Heart left ventricle (tissue), 16 donors: Measurements from ENCODE around the gene NEK10. TPM values are rescaled to one million over a fixed set of nuclear protein-coding genes. Genes with fewer than 3 reads are reported as not detected.
A peak's percentile ranks its signal among the peaks of the same experiment; 100 is the strongest.

Experiments used
- ATAC-seq, 4 donors: fragments of 200-7000 bp; cut with Tn5 transposase; one replicate each; pipeline ENCODE4 v1.9.1; 2020 to 2022; ENCODE audit warnings: moderate library complexity in 4 of 4, mild to moderate bottlenecking in 3 of 4, moderate number of reproducible peaks in 1 of 4
- DNase-seq, 5 donors: peaks; one replicate each; pipeline ENCODE4 v3.0.0-alpha.2; 2020
- H3K27ac ChIP-seq, 12 donors: fragments of 200-600 bp; sonication (generic) in 4 of 12; one replicate each; pipeline versions ENCODE4 v1.5.0 to v1.8.0; 2016 to 2022; ENCODE audit warnings: mild to moderate bottlenecking in 2 of 12
- H3K27me3 ChIP-seq, 9 donors: fragments of 200-600 bp; sonication (generic) in 2 of 9; one replicate each; pipeline versions ENCODE4 v1.5.1 to v1.8.0; 2016 to 2022; ENCODE audit warnings: mild to moderate bottlenecking in 3 of 9
- H3K36me3 ChIP-seq, 9 donors: fragments of 200-600 bp; sonication (generic) in 2 of 9; one replicate each; pipeline versions ENCODE4 v1.5.0 to v1.8.0; 2018 to 2022; ENCODE audit warnings: mild to moderate bottlenecking in 2 of 9
- H3K4me1 ChIP-seq, 12 donors: fragments of 200-600 bp; sonication (generic) in 4 of 12; one replicate each; pipeline versions ENCODE4 v1.5.0 to v1.8.0; 2016 to 2022; ENCODE audit warnings: mild to moderate bottlenecking in 3 of 12
- H3K4me3 ChIP-seq, 12 donors: fragments of 200-600 bp; sonication (generic) in 4 of 12; one replicate each; pipeline versions ENCODE4 v1.5.0 to v1.8.0; 2017 to 2022; ENCODE audit warnings: mild to moderate bottlenecking in 9 of 12, moderate library complexity in 4 of 12
- H3K9me3 ChIP-seq, 12 donors: fragments of 200-600 bp; sonication (generic) in 4 of 12; one replicate each; pipeline versions ENCODE4 v1.5.0 to v1.8.0; 2016 to 2022; ENCODE audit warnings: mild to moderate bottlenecking in 1 of 12
- POLR2A ChIP-seq, 2 donors: fragments of 450-650 bp; IDR thresholded peaks; one replicate each; pipeline ENCODE4 v1.6.1; 2017; ENCODE audit warnings: antibody characterized with exemption in 2 of 2, mild to moderate bottlenecking in 2 of 2, moderate library complexity in 2 of 2
- WGBS, 4 donors: extraction: QIAGEN DNeasy Blood & Tissue Kit in 2 of 4; methylation state at CpG; one replicate each; pipeline versions ENCODE4 v1.1.5 to v1.1.7; 2013 to 2018; 5-methylcytosine and 5-hydroxymethylcytosine counted together
- intact Hi-C, 10 donors: fragments of 100-400 bp; cut with DNase I; formaldehyde crosslinking; loops; one replicate each; pipeline versions ENCODE4 v1.11.1 to v1.14.2; 2022
- polyA plus RNA-seq, 2 donors: library from polyadenylated mRNA; stranded (reverse); fragments of 200-250 nt; gene quantifications; one replicate each; pipeline ENCODE4 v1.2.3, GENCODE V29; 2013
- total RNA-seq, 9 donors: library from RNA; depleted of rRNA in 2 of 9; stranded (reverse); fragments of >200 nt in 2 of 9; fragmentation: NEBNext Ultra II Directional in 3 of 9; extraction: Animal tissue kit (Norgen Biotek cat#: 25700) in 3 of 9; gene quantifications; one replicate each; pipeline versions ENCODE4 v1.1.0 to v1.2.4, GENCODE V29; 2016 to 2023
- TF ChIP-seq, protein P1 (sequence below), 12 donors: fragments of 200-600 bp; sonication (generic) in 4 of 12; IDR thresholded peaks; one replicate each; pipeline versions ENCODE4 v1.5.0 to v1.8.0; 2018 to 2022; ENCODE audit warnings: antibody characterized with exemption in 12 of 12, mild to moderate bottlenecking in 5 of 12
- donor health status: ischemic (EF 13 %, LVEDD 7.1; RV severe dilation, severe dysfunction).
- donor health status: healthy with polysubstance abuse.
- donor health status: DM: no; HTN: yes; CAD: no.
- donor health status: DM: no; HTN: no; CAD: no.
- donor health status: ischemic (EF 25% LVEDD 6.9; RV normal size, moderate dysfunction).
- donor health status: ischemic (EF 25% LVEDD 5.7; RV mildly dilated, moderate dysfunction).
- donor health status: healthy.
- donor health status: DM: yes; HTN: yes; CAD: no.
- donor health status: ischemic (EF 35%, LVEDD 5.7; RV mildly dilated, moderate dysfunction).
- donor health status: nonischemic (EF 11% LVEDD 7.7; RV severe dilation, severe dysfunction).
- donor health status: DM: yes; HTN: yes; CAD: no.
- donor health status: PGD.
- donor health status: ischemic (EF 29% LVEDD 5.4; RV normal size, mild dysfunction).
- donor health status: nonischemic (EF 23%, LVEDD 6.1; RV moderate dilation, normal function).

Gene NEK10
- total and polyA plus RNA-seq, 11 donors = 0.72 to 22.5 (median 7.1) TPM

DNA sequence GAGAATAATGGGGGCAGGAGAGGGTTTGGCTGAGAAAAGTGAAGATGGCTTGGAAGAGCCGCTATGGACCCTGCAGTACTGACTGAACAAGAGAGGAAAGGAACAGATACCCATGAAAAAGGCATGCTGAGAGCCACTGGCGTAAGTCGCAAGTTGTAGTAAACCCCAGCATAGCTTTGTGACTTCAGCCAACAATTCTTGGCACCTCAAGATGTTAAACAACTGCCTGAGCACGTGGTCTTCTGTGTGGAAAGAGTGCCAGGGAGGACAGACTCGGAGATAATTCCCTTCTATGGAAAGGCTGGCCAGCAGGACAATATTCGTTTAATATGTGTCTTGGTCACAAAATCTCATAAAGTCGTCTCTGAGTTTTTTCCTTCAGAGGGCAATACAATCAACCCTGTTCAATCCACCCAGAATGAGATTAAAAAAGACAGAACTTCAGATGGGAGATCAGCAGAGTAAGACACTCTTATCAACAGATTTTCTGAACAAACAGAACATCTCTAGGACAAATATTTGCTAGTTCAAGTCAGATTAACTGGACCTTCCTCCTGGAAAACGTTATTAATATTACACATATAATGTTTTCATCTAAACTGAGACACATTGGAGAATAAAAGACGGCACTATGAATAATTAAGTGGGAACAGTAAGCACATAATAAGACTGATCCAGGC lies 49.2 kb downstream of the NEK10 start:
- intact Hi-C loops = loop anchor here in 3 of 10 donors (5.0 to 10.0 kb wide), 3 partner anchors 142 to 365 kb away; no protein-coding TSS in a partner anchor
- TF ChIP-seq POLR2A (IDR thresholded peaks at IDR 0.05) = no peak
- TF ChIP-seq, protein P1, sequence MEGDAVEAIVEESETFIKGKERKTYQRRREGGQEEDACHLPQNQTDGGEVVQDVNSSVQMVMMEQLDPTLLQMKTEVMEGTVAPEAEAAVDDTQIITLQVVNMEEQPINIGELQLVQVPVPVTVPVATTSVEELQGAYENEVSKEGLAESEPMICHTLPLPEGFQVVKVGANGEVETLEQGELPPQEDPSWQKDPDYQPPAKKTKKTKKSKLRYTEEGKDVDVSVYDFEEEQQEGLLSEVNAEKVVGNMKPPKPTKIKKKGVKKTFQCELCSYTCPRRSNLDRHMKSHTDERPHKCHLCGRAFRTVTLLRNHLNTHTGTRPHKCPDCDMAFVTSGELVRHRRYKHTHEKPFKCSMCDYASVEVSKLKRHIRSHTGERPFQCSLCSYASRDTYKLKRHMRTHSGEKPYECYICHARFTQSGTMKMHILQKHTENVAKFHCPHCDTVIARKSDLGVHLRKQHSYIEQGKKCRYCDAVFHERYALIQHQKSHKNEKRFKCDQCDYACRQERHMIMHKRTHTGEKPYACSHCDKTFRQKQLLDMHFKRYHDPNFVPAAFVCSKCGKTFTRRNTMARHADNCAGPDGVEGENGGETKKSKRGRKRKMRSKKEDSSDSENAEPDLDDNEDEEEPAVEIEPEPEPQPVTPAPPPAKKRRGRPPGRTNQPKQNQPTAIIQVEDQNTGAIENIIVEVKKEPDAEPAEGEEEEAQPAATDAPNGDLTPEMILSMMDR (IDR thresholded peaks at IDR 0.05) = no peak
- DNase-seq (peak in 3 of 5 donors; percentile 25 to 38 (median 34)), ATAC-seq (peak; percentile 56 to 84 (median 82))
- no peak overlapping the region for H3K4me3 ChIP-seq
- WGBS, 4 donors = 50 to 60% (median 56%) methylated on average over 9 of the region's 9 CpGs
- no peaks in the 10 kb centered on the region for H3K9me3 ChIP-seq
- no peaks in the 10 kb centered on the region for H3K27me3 ChIP-seq
- peak overlapping the region in 6 of 12 donors; percentile 11 to 84 (median 32) for H3K27ac ChIP-seq
- H3K4me1 ChIP-seq = peaks cover 0 to 15% (median 0%) of the 10 kb centered on the region in 12 donors
- H3K36me3 ChIP-seq = no peaks in the 10 kb centered on the region

DNA sequence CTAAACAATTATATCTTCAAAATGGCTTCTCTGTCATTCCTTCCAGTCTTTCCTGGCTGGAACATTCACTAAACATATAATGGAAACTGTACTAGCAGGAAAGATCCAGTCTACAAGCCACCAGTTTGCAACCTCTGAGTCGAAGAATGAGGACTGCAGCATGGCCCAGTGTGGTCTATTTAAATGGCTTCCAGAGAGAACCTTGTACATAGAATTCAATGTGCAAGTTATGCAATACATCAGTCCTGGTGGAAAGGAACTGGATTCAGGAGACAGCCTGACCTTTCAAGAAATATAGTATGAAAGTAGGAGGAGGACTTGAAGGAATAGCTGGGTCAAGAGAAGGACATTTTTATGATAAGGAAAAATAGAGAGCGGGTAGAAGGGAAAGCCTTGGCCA lies 49.9 kb downstream of the NEK10 start:
- H3K27ac ChIP-seq = peak overlapping the region in 5 of 12 donors; percentile 11 to 84 (median 42)
- H3K36me3 ChIP-seq = no peaks in the 10 kb centered on the region
- no peak overlapping the region for H3K4me3 ChIP-seq
- 94 to 95% (median 94%) methylated on average over 2 of the region's 2 CpGs for WGBS, 4 donors
- DNase-seq (no peak), ATAC-seq (peak in 1 of 4 donors; percentile 13)
- H3K9me3 ChIP-seq = no peaks in the 10 kb centered on the region
- peaks cover 0 to 13% (median 0%) of the 10 kb centered on the region in 12 donors for H3K4me1 ChIP-seq
- intact Hi-C loops = loop anchor here in 3 of 10 donors (5.0 to 10.0 kb wide), 3 partner anchors 143 to 365 kb away; no protein-coding TSS in a partner anchor
- no peaks in the 10 kb centered on the region for H3K27me3 ChIP-seq
- TF ChIP-seq, protein P1 (IDR thresholded peaks at IDR 0.05) = no peak
- TF ChIP-seq POLR2A (IDR thresholded peaks at IDR 0.05) = no peak

- DNase-seq = no peak
- 86 to 95% (median 94%) methylated on average over 1 of the region's 1 CpG for WGBS, 4 donors
- Histone ChIP-seq H3K4me3 (no peak overlapping the region), H3K9me3 (no peaks in the 10 kb centered on the region), H3K27ac (peak overlapping the region in 1 of 12 donors; percentile 51), H3K36me3 (no peaks in the 10 kb centered on the region), H3K27me3 (no peaks in the 10 kb centered on the region), H3K4me1 (peaks cover 0 to 17% (median 0%) of the 10 kb centered on the region in 12 donors)
- intact Hi-C loops = loop anchor here in 3 of 10 donors (5.0 to 10.0 kb wide), 3 partner anchors 145 to 368 kb away; no protein-coding TSS in a partner anchor
- ATAC-seq = no peak
- TF ChIP-seq POLR2A (IDR thresholded peaks at IDR 0.05) = no peak
- TF ChIP-seq, protein P1 (IDR thresholded peaks at IDR 0.05) = no peak
These were observed 52.1 kb downstream of the NEK10 start for GRCh38 chr3:27317096-27317495.

GRCh38 chr3:27315003-27315402 lies 54.2 kb downstream of the NEK10 start:
- no peak overlapping the region for H3K27ac ChIP-seq

More at GRCh38 chr3:27315003-27315402, 54.2 kb downstream of the NEK10 start:
- H3K4me1 ChIP-seq = peaks cover 0 to 11% (median 0%) of the 10 kb centered on the region in 12 donors
- no peaks in the 10 kb centered on the region for H3K27me3 ChIP-seq
- DNase-seq (no peak), ATAC-seq (no peak)
- no peak overlapping the region for H3K4me3 ChIP-seq
- no peaks in the 10 kb centered on the region for H3K9me3 ChIP-seq
- WGBS, 4 donors = 67 to 79% (median 75%) methylated on average over 2 of the region's 2 CpGs
- intact Hi-C loops = loop anchor here in 3 of 10 donors (5.0 to 10.0 kb wide), 3 partner anchors 147 to 370 kb away; no protein-coding TSS in a partner anchor
- H3K36me3 ChIP-seq = no peaks in the 10 kb centered on the region
- TF ChIP-seq POLR2A (IDR thresholded peaks at IDR 0.05) = no peak
- TF ChIP-seq, protein P1 (IDR thresholded peaks at IDR 0.05) = no peak
